ENCODE results near the gene NPAS3. TPM values are rescaled to one million over a fixed set of nuclear protein-coding genes. Genes with fewer than 3 reads are reported as not detected.

The NPAS3 gene
- total RNA-seq, 4 donors from 2014 or later: 0.19 to 2.1 (median 1.7) TPM; not detected in 1

GRCh38 chr14:33505266-33505962 is 566.7 kb downstream of the NPAS3 start:
- H3K4me1 ChIP-seq: no peaks in the 10 kb centered on the region
- no peaks in the 10 kb centered on the region for H3K27me3 ChIP-seq
- TF ChIP-seq POLR2A (IDR thresholded peaks at IDR 0.05) (no peak), CTCF (IDR thresholded peaks at IDR 0.05) (no peak)
- no peak overlapping the region for H3K27ac ChIP-seq
- H3K4me3 ChIP-seq: no peak overlapping the region
- H3K9me3 ChIP-seq: no peaks in the 10 kb centered on the region
- no peaks in the 10 kb centered on the region for H3K36me3 ChIP-seq
- no peak for DNase-seq

- H3K27me3 ChIP-seq: no peaks in the 10 kb centered on the region
- H3K36me3 ChIP-seq: no peaks in the 10 kb centered on the region
- no peaks in the 10 kb centered on the region for H3K9me3 ChIP-seq
- TF ChIP-seq POLR2A (IDR thresholded peaks at IDR 0.05) (no peak), CTCF (IDR thresholded peaks at IDR 0.05) (no peak)
- no peak for DNase-seq
- H3K27ac ChIP-seq: no peak overlapping the region
- no peaks in the 10 kb centered on the region for H3K4me1 ChIP-seq
- H3K4me3 ChIP-seq: no peak overlapping the region
Measured at GRCh38 chr14:33505963-33506329, 567.3 kb downstream of the NPAS3 start.

GRCh38 chr14:33508126-33509062 is 569.7 kb downstream of the NPAS3 start:
- H3K36me3 ChIP-seq: no peaks in the 10 kb centered on the region
- H3K27me3 ChIP-seq: no peaks in the 10 kb centered on the region
- H3K4me3 ChIP-seq: no peak overlapping the region
- H3K27ac ChIP-seq: no peak overlapping the region
- no peaks in the 10 kb centered on the region for H3K9me3 ChIP-seq
- no peak for DNase-seq
- H3K4me1 ChIP-seq: no peaks in the 10 kb centered on the region
- no peak for TF ChIP-seq CTCF (IDR thresholded peaks at IDR 0.05)

- Histone ChIP-seq H3K27ac (no peak overlapping the region), H3K9me3 (no peaks in the 10 kb centered on the region), H3K27me3 (no peaks in the 10 kb centered on the region), H3K4me3 (no peak overlapping the region), H3K4me1 (no peaks in the 10 kb centered on the region), H3K36me3 (no peaks in the 10 kb centered on the region)
- TF ChIP-seq POLR2A (IDR thresholded peaks at IDR 0.05) (no peak), CTCF (IDR thresholded peaks at IDR 0.05) (no peak)
- no peak for DNase-seq
Measured at GRCh38 chr14:33509454-33509853, 570.8 kb downstream of the NPAS3 start.

GRCh38 chr14:33510063-33510481 is 571.4 kb downstream of the NPAS3 start:
- H3K4me1 ChIP-seq: no peaks in the 10 kb centered on the region
- H3K9me3 ChIP-seq: no peaks in the 10 kb centered on the region
- no peak overlapping the region for H3K27ac ChIP-seq
- no peak for DNase-seq
- no peak overlapping the region for H3K4me3 ChIP-seq
- TF ChIP-seq POLR2A (IDR thresholded peaks at IDR 0.05) (no peak), CTCF (IDR thresholded peaks at IDR 0.05) (no peak)
- H3K36me3 ChIP-seq: no peaks in the 10 kb centered on the region
- no peaks in the 10 kb centered on the region for H3K27me3 ChIP-seq
